HG03139 (cell line): ENCODE results near the gene RYR3.

Experiments
- ATAC-seq: cut with Tn5 transposase; IDR thresholded peaks from one replicate; pipeline ENCODE4 v1.9.1; 2021; ENCODE audit not compliant: unreplicated experiment

Gene RYR3

DNA sequence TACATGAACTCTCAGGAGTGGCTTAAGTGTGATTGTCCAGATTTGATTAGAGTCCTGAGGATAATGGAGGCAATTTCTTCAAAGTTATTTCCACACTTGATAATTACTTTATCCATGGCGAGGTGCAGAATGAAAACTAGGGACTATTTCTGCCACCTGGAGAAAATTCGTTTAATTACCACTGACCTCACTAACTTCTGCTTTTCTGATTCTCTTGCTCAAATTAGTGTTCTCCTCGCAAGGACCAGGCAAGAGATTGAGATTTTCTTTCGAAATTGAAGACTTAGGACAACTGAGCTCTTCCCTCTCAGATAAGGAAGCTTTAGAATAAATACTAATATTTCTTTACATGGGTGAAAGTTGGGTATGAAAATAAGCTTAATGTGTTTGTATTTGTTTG is 135.2 kb downstream of the RYR3 start:
- no peak for ATAC-seq

DNA sequence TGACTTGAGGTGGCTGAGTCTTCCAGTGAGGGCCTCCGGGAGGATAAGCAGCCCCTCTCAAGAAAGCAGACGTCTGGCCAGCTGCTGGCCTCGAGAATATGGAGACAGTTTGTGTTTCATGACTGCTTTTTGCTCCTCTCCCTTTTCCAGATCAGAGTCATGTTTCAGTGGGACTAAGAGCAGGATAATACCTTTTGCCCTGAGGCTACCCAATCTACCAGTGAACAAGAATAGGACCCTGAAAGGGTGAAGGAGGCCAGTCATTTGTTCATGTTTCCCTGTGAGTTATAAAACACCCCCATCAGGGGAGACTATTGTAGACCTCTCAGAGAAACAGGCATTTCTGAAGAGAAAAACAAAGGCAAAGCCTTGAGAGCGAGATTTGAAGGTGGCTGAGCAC is 137.4 kb downstream of the RYR3 start:
- no peak for ATAC-seq

DNA sequence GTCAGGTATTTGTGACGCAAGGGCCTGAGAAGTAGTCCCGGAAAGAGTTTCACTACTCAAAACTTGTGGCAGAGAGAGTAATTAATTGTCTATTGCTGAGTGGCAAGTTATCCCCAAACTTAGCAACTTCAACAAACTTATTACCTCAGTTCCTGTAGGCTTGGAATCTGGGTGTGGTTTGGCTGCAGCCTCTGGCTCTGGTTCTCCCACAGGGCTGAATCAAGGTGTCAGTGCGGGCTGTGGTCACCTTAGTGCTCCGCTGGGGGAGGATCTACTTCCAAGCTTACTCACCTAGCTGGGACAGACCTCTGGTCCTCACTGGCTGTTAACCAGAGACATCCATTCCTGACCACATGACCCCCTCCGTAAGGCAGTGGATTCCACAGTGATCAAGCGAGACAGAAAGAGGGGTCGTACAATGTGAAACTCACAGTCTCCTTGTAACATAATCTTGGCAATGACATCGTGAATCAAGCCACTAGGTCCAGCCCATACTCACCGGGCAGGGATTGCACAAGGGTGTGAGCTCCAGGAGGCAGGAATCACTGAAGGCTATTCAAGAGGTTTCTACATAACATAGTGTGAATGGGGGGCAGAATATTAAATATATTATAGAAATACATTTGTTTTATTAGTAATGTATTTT is 138.3 kb downstream of the RYR3 start:
- ATAC-seq, result no peak

DNA sequence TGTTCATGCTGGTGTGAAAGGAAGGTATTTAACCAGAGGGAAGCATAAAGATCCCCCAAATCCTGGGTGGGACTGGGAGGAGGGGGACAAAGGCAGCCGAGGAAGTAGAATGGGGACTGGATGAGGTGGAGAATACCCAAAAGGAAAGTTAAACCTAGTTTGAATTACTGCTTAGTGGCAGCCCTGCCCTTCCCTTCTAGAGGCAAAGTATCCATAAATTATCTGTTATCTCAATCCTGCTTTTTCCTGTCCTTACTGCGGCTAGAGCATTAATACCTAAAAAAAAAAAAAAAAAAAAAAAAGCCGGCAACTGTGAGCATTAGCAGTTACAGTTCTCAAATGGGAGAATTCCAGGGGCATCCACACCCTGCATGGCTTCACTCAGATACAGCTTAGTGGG is 139.0 kb downstream of the RYR3 start:
- ATAC-seq, result no peak

DNA sequence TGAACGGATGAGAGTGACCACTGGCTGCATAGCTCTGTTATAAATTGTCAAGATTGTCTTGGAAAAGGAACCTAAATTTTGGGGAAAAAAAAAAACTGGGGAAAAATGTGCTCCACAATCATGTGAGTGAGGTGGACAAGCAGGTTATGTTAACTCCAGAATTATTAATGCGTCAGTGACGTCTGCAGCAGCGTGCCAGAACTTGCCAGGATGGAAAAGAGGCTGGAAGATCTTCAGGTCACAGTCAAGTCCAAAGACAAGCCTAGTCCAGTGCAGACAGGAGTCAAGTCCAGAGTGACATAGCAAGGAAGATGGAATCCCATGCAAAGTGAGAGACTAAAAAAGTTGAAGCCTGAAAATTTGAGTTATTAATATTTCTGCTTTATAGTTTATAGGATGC is 140.6 kb downstream of the RYR3 start:
- no peak for ATAC-seq

DNA sequence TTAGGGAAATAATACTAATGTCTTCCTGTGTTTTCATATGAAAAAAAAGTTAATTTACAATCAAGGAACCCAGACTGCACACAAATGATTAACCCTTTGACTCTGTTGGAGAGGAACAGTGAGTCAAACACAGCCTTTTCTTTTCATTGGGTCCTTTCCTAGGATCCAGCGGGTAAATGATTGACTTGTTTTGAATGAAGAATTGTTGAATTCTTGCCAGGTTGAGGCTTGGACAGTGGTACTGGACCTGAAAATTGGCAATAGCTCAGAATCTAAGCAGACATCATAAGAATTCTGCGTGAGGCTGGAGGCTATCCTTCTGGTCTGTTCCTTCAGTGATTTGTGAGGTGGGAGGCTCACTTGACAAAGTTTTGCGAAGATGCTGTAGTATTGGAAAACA is 143.0 kb downstream of the RYR3 start:
- no peak for ATAC-seq

DNA sequence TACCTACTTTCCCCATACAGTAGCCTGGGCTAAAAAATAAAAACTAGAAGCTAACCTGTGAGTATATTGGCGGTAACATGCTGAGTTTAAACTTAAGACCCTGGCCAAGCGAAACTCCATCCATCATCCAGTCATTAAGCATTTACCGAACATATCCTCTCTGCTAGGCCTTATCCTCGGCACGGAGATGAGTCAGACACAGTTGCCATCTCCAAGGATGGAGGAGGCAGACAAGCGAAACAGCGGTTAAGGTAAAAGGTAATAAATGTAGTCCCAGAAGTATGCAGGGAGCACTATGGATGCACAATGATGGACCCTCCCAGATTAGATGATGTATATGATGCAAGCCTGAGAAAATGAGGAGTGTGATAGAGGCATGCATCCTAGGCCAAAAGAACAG is 143.6 kb downstream of the RYR3 start:
- no peak for ATAC-seq

DNA sequence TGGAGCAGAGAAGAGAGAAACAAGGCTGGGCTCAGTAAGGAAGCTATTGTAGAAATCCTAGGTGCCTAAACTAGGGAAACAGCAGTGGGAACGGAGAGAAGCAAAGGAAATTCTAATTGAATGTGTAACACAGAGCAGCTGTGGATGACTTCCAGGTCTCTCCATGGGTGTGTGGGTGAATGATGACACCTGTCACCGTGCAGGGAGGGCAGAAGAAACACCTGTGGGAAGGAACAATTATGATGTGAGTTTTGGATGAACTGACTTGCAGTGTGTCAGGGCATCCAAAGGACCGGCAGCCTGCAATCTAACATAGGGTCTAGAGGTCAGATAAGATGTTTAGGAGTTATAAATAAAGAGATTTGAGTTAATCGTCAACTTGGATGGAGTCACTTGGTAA is 144.2 kb downstream of the RYR3 start:
- no peak for ATAC-seq

DNA sequence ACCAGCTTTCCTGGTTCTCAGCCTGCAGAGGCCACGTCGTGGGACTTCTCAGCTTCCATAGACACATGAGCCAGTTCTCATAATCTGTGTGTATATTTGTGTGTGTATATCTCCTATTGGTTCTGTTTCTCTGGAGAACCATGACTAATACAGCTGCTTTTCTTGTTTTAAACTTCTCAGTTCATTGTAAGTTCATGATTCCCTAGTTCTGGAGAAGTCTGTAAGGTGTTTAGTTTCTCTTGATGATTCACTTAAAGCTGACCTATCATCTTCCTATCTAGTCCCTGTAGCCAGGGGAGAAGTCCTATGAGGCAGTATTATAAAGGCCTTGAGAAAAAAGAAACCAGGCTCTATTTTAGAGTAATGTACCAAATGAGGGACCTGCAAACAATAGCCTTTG is 147.7 kb downstream of the RYR3 start:
- no peak for ATAC-seq

DNA sequence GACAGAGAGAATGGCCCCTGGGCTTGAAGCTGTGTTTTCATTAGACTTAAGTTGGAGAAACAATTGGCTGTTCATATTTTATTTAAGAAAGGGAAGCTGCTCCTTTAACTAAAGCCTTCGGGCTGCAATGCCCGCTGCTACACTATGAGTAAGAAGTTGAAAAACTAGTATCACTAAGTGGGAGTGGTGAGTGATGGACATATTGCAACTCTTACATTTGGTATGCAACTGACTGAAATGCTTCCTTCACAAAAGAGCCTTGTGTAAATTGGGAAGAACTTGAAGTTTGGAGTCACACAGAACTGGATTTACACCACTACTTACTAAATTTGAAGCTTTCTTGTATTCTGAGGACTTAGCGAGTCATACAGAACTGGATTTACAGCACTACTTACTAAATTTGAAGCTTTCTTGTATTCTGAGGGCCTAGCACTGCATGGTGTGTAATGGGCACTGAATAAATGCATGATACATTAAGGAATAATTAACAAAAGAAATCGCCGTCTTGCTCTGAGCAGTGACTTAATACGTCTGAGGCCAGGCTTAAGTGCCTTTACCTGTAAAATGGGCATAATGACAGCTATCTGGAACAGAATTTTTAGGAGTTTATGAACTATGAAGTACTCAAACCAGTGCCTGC is 149.5 kb downstream of the RYR3 start:
- ATAC-seq, result no peak

DNA sequence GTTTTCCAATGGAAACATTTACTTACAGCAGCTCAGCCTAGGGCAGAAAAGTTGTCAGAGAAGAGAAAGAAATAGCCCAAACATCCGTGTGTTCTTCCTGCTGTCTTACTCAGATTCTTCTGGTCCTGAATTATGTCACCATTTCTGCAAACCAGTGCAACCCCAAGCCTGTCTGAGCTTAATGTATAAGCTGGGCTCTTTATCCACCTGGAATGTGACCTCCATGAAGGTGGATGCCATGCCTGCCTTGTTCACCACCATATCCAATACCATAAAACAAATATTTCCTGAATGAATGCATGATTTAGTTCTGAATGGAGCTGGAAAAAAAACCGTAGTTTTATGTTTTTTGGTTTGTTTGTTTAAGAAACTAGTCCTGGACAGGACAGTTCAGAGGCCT is 150.9 kb downstream of the RYR3 start:
- ATAC-seq, result no peak

DNA sequence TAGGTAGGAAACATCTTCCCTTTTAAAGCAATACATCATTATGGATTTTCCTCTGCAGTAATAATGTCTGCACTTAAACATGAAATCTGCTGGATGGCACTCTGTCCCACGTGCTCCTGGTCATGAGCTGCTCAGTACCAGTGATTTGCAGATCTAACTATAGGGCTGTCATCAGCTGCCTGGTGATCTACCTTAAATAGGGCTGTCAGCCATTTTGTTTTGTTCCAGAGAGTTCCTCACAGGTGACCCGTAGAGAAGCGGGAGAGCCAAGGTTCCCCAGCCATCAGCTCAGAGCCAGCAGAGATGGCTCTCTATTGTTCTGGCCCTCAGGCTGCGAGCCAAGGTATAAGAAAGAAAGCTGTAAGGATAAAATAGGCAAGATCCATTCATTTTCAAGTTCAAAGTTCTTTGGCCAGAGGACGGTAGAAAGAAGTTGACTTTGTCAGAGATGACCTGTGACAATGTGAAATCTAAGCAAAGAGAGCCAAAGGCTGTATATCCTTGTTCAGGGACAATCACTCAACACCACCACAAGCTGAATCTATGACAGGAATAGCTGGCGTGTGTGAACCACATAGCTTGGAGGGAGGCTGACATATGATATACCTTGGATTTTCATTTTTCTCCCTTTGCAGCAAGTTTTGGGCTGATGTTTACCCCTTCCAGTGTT is 156.5 kb downstream of the RYR3 start:
- ATAC-seq, result no peak

DNA sequence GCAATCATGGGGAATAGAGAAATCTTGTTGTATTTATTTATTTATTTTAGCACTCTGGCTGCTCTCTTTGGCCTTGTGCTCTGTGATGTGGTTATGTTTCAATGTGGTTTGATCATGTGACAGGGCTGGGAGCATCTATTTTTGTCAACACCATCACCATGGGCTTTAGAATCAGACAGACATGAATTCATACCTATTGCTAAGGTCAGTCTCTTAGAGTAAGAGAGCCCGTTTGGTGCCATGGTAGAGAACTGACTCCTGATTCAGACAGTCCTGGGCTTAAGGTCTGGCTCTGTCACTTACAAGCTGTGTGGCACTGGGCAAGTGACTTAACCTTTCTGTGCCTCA is 157.0 kb downstream of the RYR3 start:
- no peak for ATAC-seq

DNA sequence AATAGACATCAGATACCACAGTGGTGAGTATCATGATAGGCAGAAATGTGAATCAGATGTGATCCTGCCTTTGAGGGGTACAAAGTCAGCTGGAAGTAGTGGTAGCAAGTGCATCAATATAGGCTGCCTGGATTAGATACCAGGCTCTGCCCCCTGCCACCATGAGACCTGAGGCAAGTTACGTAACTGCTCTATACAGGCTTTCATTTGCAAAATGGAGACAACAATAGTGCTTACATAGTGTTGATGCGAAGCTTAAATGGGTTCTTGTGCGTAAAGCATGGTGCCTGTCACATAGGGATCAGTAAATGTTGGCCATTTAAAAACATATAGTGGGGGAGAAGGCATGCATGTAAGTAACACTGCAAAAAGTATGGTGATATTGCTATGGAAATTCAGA is 158.0 kb downstream of the RYR3 start:
- ATAC-seq, result no peak

DNA sequence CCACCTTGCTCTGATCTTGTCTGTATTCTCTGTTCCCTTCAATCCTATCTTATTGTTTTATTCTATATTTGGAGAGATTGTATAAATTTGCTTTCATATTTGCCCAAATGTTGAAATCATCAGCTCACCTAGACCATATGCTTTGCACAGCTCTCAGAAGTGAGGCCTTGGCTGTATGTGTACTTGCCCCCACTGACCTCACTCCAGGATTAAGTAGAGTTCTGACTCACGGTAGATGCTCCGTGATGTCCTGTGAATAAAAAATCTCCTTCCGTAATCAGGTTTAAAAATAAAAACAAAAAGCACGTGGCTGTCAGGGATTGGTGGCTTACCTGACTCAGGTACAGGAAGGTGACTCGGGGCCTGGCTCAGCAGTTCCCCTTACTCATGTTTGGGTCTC is 162.2 kb downstream of the RYR3 start:
- ATAC-seq, result no peak

DNA sequence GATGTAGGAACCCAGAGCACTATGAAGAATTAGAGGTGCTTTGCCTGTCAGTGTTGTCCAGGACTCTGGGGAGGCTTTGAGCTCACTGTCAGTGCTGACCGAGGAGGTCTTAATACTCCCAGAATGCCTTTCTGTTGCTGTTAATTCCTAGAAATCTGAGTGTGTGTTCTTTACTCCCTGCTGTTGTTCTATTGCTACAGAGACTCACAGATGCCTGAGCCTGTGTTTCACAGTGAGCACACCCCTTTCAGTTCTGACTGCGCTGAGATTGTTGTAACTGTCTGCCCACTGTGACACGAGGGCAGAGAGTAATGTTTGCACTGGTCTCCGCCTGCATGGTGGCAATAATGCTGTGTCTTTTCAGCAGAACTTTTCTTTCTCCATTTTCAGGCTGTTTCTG is 162.9 kb downstream of the RYR3 start:
- ATAC-seq, result no peak

DNA sequence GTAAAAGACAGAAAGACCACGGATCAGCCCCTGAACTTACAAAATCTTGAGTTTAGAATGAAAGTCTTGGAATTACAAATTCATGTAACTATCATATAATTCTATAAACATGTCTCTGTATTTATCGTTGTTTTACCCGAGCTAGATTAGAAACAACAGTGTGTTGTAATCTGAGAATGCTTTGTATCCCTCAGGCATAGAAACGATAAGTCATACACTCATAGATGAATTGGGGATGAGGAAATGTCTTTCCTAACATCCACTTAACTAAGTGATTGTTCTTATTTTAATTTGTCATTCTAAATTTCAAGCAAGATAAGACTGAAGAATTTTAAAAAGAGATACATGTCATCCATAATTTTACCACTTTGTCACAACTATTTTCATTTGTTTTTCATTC is 165.3 kb downstream of the RYR3 start:
- ATAC-seq, result no peak

DNA sequence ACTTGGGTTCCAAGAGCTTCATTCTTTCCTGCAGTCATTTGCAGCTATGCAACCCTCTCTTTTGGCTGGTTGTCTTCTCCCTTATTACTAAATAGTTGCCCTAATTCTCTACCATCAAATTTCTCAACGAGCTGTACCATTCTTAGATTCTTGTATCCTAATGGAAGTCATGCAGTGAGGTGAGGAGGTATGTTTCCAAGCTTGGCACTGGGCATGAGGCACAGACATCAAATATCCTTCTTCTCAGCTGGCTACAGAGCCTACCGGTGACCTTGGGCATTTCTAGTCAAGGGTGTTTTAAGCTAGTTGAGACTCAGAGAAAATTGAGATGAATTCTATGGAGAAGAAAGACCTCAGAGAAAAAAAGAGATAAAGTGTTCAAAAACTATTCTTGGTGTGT is 166.1 kb downstream of the RYR3 start:
- ATAC-seq, result no peak

DNA sequence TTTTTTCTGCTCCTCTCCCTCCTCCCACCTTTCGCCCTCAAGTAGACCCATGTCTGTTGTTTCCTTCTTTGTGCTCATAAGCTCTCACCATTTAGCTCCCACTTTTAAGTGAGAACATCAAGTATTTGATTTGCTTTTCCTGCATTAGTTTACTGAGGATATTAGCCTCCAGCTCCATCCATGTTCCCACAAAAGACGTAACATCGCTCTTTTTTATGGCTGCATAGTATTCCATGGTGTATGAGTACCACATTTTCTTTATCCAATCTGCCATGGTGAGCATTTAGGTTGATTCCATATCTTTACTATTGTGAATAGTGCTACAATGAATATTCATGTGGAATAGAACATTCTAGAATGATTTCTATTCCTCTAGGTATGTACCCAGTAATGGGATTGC is 178.6 kb downstream of the RYR3 start:
- ATAC-seq, result no peak

DNA sequence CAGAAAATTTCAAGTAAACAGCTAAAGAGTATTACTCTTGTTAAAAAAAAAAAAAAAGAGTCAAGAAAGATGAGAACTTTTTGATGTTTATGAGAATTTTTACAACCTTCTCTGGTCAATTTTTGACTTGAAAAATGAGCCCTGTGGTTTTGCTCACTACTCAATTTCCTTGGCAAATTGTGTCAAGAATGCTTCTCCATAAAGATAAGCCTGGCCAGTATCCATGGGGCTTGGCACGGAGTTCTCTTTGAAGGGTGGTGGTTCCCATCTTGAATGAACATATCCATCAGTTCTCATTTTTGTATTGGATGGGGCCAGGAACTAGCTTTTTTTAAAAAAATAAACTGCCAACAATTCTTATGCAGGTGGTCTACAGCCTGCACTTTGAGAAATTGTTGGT is 179.9 kb downstream of the RYR3 start:
- no peak for ATAC-seq

DNA sequence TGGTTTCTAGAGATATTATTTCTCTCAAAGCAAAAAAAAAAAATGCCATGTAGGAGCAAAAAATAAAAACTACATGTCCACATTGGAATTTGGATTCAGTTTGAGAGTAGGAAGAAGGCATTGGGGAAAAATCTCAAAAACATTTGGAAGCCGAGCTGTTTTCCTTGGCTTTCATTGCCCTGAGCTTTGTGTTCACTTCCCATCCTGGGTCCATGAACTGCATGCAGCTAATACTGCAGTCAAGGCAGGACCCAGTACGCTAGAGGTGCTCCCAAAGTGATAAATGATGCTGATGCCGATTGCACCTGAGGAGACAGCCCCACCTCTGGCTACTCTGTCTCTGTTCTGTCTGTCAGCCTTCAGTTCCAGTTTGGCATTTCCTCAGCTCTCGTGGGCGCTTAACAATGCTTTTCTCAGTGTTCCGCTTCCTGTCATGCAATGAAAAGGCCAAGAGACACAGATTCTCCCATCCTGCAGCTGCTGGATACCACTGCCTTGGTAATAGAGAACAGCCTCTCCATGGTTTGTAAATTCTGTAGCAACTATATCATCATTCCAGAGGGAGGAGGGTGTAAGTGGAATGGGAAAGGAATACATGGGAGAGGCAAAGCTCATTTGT is 181.8 kb downstream of the RYR3 start:
- ATAC-seq, result no peak

DNA sequence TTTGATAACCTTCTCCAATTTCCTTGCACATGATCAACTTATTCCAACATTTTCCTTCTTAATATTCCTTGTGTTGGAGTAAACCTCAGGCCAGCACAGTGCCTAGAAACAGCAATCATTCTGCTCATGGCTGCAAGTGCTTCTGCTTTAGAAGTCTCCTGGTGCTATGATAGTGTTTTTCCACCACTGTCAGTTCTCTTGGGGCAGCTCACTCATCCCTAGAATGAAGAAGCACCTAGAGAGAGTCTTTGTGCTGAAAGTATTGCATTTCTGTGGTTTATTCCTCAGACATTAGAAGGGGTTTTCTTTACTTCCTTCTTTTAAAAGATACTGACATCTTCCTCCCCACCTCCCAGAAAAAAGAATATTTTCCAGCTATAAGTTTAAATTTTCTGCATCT is 183.5 kb downstream of the RYR3 start:
- no peak for ATAC-seq
